Nephron (organoid): ENCODE results near the gene PGGT1B.
"Not testable (repeated sequence)": the region's sequence is repeated elsewhere in the genome, so short reads cannot be mapped to it uniquely, and the experiment has no call there.

Source experiments
- H3K27ac Mint-ChIP-seq, 3 experiments: 2 replicates each; pipeline ENCODE4 v1.8.0; 2020; ENCODE audit warnings: mixed read lengths in 3 of 3, mild to moderate bottlenecking in 2 of 3, moderate library complexity in 1 of 3
- H3K27me3 Mint-ChIP-seq: 2 replicates; pipeline ENCODE4 v1.8.0; 2021; ENCODE audit warnings: low read depth, mild to moderate bottlenecking, moderate library complexity, mixed read lengths
- H3K36me3 Mint-ChIP-seq: 2 replicates; pipeline ENCODE4 v1.8.0; 2020; ENCODE audit warnings: low read depth, mixed read lengths
- H3K4me1 Mint-ChIP-seq: 2 replicates; pipeline ENCODE4 v1.8.0; 2020; ENCODE audit warnings: mixed read lengths
- H3K4me3 Mint-ChIP-seq, 3 experiments: 2 replicates each; pipeline ENCODE4 v1.8.0; 2020; ENCODE audit warnings: mild to moderate bottlenecking in 3 of 3, mixed read lengths in 3 of 3, moderate library complexity in 2 of 3
- H3K9me3 Mint-ChIP-seq: 2 replicates; pipeline ENCODE4 v1.8.0; 2020; ENCODE audit warnings: mixed read lengths
- TF ChIP-seq, protein P1 (sequence below), 3 experiments: fragments of 200-600 bp; sonication (generic); IDR thresholded peaks; one replicate each; pipeline ENCODE4 v1.5.0; 2021; ENCODE audit warnings: antibody characterized with exemption in 3 of 3; ENCODE audit not compliant: unreplicated experiment in 3 of 3

Gene PGGT1B

DNA sequence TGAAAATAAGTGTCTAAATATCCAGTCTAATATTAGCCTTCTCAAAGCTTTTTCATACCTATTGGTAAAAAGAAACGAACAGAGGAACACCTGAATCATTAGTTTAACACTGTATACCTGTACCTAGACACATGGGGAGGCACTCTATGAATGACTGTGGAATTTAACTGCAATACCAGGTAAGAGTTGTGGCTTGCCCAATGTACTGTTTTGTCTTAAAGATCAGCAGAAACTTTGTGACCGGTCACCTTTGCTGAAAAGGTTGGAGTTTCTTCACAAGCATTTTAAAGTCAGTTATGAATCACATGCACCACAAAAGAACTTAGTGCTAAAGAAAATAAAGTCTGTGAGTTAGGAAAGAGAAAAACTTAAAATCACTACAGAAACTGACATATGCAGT lies 2.4 kb downstream of the PGGT1B start:
- Mint-ChIP-seq H3K36me3 (peaks cover 4% of the 10 kb centered on the region), H3K4me1 (peaks cover 19% of the 10 kb centered on the region), H3K9me3 (no peaks in the 10 kb centered on the region), H3K4me3 (peak overlapping the region; percentile 36 to 46 (median 39)), H3K27me3 (no peaks in the 10 kb centered on the region), H3K27ac (no peak overlapping the region)
- TF ChIP-seq, protein P1, sequence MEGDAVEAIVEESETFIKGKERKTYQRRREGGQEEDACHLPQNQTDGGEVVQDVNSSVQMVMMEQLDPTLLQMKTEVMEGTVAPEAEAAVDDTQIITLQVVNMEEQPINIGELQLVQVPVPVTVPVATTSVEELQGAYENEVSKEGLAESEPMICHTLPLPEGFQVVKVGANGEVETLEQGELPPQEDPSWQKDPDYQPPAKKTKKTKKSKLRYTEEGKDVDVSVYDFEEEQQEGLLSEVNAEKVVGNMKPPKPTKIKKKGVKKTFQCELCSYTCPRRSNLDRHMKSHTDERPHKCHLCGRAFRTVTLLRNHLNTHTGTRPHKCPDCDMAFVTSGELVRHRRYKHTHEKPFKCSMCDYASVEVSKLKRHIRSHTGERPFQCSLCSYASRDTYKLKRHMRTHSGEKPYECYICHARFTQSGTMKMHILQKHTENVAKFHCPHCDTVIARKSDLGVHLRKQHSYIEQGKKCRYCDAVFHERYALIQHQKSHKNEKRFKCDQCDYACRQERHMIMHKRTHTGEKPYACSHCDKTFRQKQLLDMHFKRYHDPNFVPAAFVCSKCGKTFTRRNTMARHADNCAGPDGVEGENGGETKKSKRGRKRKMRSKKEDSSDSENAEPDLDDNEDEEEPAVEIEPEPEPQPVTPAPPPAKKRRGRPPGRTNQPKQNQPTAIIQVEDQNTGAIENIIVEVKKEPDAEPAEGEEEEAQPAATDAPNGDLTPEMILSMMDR (IDR thresholded peaks at IDR 0.05; ENCODE audit: unreplicated experiment in 3 of 3), result no peak

DNA sequence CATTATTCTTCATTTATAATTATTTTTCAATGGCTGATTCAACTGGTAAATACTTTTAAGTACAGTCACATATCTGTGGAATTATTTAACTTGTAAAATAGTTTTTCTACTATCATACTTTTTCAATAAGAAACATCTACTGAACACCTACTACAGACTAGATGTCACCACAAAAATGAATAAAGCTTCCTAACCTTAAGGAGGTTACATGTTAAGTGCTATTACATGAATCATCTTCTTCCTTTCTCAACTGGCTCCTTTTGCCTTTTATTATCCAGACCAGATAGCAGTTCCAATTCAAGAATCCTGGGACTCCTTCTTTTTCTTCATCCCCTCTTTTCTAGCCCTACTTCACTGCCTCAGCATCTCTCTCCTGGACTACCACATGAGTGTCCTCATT lies 4.7 kb downstream of the PGGT1B start:
- Mint-ChIP-seq H3K9me3 (no peaks in the 10 kb centered on the region), H3K4me1 (peaks cover 18% of the 10 kb centered on the region), H3K36me3 (no peaks in the 10 kb centered on the region), H3K4me3 (no peak overlapping the region), H3K27me3 (no peaks in the 10 kb centered on the region), H3K27ac (no peak overlapping the region)
- TF ChIP-seq, protein P1 (IDR thresholded peaks at IDR 0.05; ENCODE audit: unreplicated experiment in 3 of 3), result no peak

DNA sequence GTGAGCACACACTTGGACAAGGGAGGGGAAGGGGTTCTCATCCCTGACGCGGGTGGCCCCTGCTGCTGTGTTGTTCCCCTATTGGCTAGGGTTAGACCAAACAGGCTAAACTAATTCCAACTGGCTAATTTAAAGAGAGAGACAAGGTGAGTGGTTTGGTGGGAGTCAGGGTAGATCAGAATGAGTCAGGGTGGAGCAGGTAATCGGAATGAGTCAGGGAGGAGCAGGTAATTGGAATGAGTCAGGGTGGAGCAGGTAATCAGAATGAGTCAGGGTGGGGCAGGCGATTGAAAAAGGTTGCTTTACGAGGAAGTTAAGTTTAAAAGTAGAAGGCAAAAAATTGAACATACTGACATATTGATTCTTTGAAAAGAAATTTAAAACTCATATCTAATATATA lies 13.3 kb downstream of the PGGT1B start:
- H3K9me3 Mint-ChIP-seq, H3K27me3 Mint-ChIP-seq, H3K4me3 Mint-ChIP-seq, H3K36me3 Mint-ChIP-seq, H3K4me1 Mint-ChIP-seq, H3K27ac Mint-ChIP-seq: not testable (repeated sequence)

DNA sequence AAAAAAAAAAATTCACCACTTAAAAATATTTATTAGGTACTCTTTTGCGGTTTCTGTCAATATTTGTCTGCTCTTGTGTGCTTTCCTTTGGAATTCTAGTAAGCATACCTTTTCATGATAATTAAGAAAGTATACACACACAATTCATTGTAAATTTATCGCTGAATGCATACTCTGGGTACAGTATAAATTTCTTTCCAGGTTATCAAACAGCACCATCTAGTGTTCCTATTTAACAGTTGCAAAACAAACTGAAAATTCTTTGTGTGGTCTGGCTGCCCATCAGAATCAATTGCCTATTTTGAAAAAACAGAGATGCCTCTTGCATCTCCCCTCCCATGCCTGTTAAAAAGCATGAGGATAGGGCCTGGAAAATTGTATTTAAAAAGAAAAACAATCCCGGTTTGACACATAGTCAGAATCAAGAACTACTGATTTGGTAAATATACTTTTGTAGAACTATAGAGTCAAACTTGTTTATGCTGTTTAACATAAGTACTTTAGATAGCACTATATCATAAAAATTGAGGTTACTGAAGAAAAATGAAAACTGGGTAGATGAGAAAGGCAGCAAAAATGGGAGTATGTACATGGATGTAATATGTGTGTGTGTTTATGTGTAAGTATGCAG lies 16.2 kb downstream of the PGGT1B start:
- TF ChIP-seq, protein P1 (IDR thresholded peaks at IDR 0.05; ENCODE audit: unreplicated experiment in 3 of 3), result peak; percentile 72 to 75 (median 73)
- Mint-ChIP-seq H3K27me3 (no peaks in the 10 kb centered on the region), H3K4me1 (no peaks in the 10 kb centered on the region), H3K27ac (no peak overlapping the region), H3K9me3 (no peaks in the 10 kb centered on the region), H3K36me3 (no peaks in the 10 kb centered on the region), H3K4me3 (no peak overlapping the region)

DNA sequence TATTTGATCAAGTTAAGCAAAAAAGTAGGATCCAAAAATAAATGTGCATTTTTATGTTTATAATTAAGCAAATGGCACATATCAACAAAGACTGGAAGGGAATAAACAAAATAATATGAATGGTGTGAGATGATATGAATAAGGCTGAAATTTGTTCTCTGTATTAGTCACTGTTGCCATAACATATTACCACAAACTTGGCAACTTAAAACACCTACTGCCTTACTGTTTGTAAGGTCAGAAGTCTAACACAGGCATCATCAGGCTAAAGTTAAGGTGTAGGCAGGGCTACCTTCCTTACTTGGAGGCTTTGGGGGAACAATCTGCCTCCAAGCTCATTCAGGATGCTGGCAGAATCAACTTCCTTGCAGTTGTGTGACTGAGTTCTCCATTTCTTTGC lies 19.3 kb downstream of the PGGT1B start:
- no peak overlapping the region for H3K4me3 Mint-ChIP-seq
- H3K27ac Mint-ChIP-seq, result no peak overlapping the region
- TF ChIP-seq, protein P1 (IDR thresholded peaks at IDR 0.05; ENCODE audit: unreplicated experiment in 3 of 3), result no peak
- no peaks in the 10 kb centered on the region for H3K27me3 Mint-ChIP-seq
- no peaks in the 10 kb centered on the region for H3K9me3 Mint-ChIP-seq
- no peaks in the 10 kb centered on the region for H3K4me1 Mint-ChIP-seq
- peaks cover 13% of the 10 kb centered on the region for H3K36me3 Mint-ChIP-seq

DNA sequence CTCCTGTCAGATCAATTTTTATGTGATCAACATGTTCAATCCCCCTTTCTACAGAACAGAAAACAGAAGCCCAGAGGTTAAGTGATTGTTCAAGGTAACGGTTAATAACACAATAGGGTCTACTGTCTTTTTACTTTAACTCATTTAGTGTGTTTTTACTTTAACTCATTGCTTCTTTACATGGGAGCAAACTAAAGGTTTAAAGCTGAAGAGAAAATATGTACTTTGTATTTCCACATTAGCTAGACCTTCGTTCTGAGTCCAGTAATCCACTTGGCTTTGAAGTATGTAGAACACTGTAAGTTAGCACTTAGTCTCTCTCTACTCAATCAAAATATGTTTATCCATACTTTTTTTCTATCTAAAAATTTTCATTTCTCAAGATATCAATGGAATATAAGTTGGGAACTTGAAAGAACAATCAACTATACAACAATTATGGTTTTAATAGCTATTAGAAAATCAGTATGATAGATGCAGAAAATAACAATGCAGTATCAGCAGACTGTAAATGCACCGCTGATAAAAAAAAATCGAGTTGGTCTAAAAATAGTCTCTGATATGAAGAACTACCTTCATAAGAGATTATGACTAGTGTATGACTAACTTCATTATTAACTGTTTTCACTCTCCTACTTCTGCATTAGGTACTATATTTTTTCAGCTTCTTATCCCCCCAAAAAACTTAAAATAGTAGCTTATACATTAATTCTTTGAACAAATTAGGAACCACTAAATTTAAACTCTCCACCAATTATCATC lies 20.6 kb downstream of the PGGT1B start:
- H3K4me3 Mint-ChIP-seq, result no peak overlapping the region

More for the DNA sequence above, 20.6 kb downstream of the PGGT1B start:
- TF ChIP-seq, protein P1 (IDR thresholded peaks at IDR 0.05; ENCODE audit: unreplicated experiment in 3 of 3), result no peak
- Mint-ChIP-seq H3K4me1 (no peaks in the 10 kb centered on the region), H3K9me3 (no peaks in the 10 kb centered on the region), H3K36me3 (peaks cover 13% of the 10 kb centered on the region), H3K27ac (no peak overlapping the region), H3K27me3 (no peaks in the 10 kb centered on the region)
